Activated CD4-positive, alpha-beta T cell treated with anti-CD3 and anti-CD28 coated beads for 36 hours (primary cell): ENCODE measurements around the gene RPTN. TPM values are rescaled to one million over a fixed set of nuclear protein-coding genes. Genes with fewer than 3 reads are reported as not detected.
A peak's percentile ranks its signal among the peaks of the same experiment; 100 is the strongest.
"Not testable (repeated sequence)": the region's sequence is repeated elsewhere in the genome, so short reads cannot be mapped to it uniquely, and the experiment has no call there.

ENCODE experiments used
- ATAC-seq: fragments of 200-7000 bp; cut with Tn5 transposase; one replicate; pipeline ENCODE4 v1.10.0; 2021; ENCODE audit warnings: mild to moderate bottlenecking, moderate library complexity
- CTCF ChIA-PET: fragments of 350-600 bp; sonication (Branson Sonifier 250); formaldehyde crosslinking; loops from one replicate; lab custom pipeline; 2021; ENCODE audit warnings: antibody characterized with exemption; lab: Charles Lee
- POLR2A ChIA-PET: fragments of 350-600 bp; sonication (Branson Sonifier 250); formaldehyde crosslinking; loops from one replicate; lab custom pipeline; 2021; ENCODE audit warnings: antibody characterized with exemption, inconsistent platforms; lab: Charles Lee
- DNase-seq: peaks from one replicate; pipeline ENCODE4 v3.0.0-alpha.2; 2020
- H3K27ac Mint-ChIP-seq: one replicate; pipeline ENCODE4 v1.8.0; 2021; ENCODE audit warnings: mixed read lengths
- H3K27me3 Mint-ChIP-seq: one replicate; pipeline ENCODE4 v1.8.0; 2021; ENCODE audit warnings: mixed read lengths
- H3K36me3 Mint-ChIP-seq: one replicate; pipeline ENCODE4 v1.8.0; 2021; ENCODE audit warnings: low read depth, mixed read lengths
- H3K4me1 Mint-ChIP-seq: one replicate; pipeline ENCODE4 v1.8.0; 2021; ENCODE audit warnings: mixed read lengths
- H3K4me3 Mint-ChIP-seq: one replicate; pipeline ENCODE4 v1.8.0; 2021; ENCODE audit warnings: mild to moderate bottlenecking, moderate library complexity, mixed read lengths
- H3K9me3 Mint-ChIP-seq: one replicate; pipeline ENCODE4 v1.8.0; 2021; ENCODE audit warnings: low read depth, mixed read lengths
- intact Hi-C, 2 experiments: fragments of 100-400 bp; cut with DNase I in 1 of 2; cut with micrococcal nuclease in 1 of 2; formaldehyde crosslinking; loops; one replicate each; pipeline versions ENCODE4 v1.14.2 to v1.15.1; 2022 to 2024; cut with DNase I, micrococcal nuclease
- total RNA-seq, 2 experiments: library from RNA; stranded (reverse); gene quantifications; one replicate each; pipeline ENCODE4 v1.2.3, GENCODE V29; 2021

The RPTN gene
- total RNA-seq, 2 experiments from 2014 or later, result not detected

GRCh38 chr1:152164517-152165136 lies 5.6 kb upstream of the RPTN start:
- H3K4me3 Mint-ChIP-seq, result no peak overlapping the region
- DNase-seq (no peak), ATAC-seq (no peak)
- no peak overlapping the region for H3K27ac Mint-ChIP-seq
- H3K9me3 Mint-ChIP-seq, result no peaks in the 10 kb centered on the region
- peaks cover 4% of the 10 kb centered on the region for H3K27me3 Mint-ChIP-seq
- peaks cover 7% of the 10 kb centered on the region for H3K4me1 Mint-ChIP-seq
- CTCF ChIA-PET, result interaction anchor here (1.1 to 1.2 kb wide), 3 partner anchors 111 to 294 kb away, joined by 3 read pairs; no protein-coding TSS in a partner anchor
- intact Hi-C loops, result no loop called here
- POLR2A ChIA-PET, result no interaction called here
- no peaks in the 10 kb centered on the region for H3K36me3 Mint-ChIP-seq

DNA sequence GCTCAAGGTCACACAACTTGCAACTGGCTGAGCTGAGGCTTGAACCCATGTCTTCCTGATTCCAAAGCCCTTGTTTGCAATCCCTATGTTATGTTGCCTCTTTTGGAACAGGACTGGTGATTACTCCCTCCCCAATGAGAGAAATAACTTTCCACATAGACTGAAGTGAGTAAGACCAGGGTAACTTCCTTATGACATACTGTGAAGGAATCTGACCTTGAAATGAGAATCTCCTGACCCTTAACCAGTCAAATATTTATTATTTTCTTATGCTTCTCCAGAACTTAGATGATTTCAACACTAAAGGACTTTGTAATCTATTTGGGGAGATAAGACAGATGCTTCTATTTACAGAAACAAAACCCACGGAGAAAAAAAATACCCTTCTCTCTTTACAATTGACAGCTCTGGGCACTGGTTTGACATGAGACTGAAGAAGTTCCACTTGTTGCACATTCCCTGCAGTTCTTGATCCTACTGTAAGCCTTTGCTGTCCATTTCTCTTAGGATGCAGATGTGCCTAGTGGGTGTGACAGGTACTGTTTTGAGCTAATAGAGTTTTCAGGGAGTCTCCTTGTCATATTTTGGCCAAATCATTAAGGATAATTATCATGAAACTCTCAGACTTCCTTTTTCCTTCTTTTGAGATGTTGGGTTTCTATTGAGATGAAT lies 3.9 kb upstream of the RPTN start:
- intact Hi-C loops, result no loop called here
- Mint-ChIP-seq H3K27me3 (peaks cover 4% of the 10 kb centered on the region), H3K4me3 (no peak overlapping the region), H3K36me3 (no peaks in the 10 kb centered on the region), H3K27ac (no peak overlapping the region), H3K9me3 (no peaks in the 10 kb centered on the region), H3K4me1 (peaks cover 7% of the 10 kb centered on the region)
- POLR2A ChIA-PET, result no interaction called here
- ATAC-seq, result no peak
- CTCF ChIA-PET, result interaction anchor here (0.8 to 1.5 kb wide), 4 partner anchors 23 to 295 kb away, joined by 3 to 6 read pairs (median 3); no protein-coding TSS in a partner anchor
- no peak for DNase-seq

DNA sequence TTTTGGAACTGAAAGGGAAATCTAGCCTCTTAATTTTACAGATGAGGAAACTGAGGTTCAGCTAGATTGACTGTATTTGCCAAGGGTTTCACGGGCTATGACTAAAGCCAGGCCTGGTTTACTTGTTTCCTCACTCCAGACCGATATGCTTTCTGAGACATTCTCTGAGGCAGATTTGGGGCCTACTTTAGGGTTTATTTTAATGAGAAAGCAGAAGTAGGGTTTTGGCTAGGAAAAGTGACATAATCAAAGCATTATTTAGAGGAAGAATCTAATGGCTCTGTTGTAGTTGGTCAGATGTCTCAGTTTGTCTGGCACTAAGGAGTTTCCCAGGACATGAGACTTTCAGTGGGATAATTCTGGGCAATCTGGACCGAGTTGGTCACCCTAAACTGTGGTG lies 1.5 kb upstream of the RPTN start:
- DNase-seq (no peak), ATAC-seq (no peak)
- Mint-ChIP-seq H3K36me3 (no peaks in the 10 kb centered on the region), H3K9me3 (no peaks in the 10 kb centered on the region), H3K27ac (no peak overlapping the region), H3K27me3 (peaks cover 4% of the 10 kb centered on the region), H3K4me3 (no peak overlapping the region), H3K4me1 (peaks cover 2% of the 10 kb centered on the region)
- ChIA-PET POLR2A (no interaction called here), CTCF (interaction anchor here (0.9 to 2.3 kb wide), 2 partner anchors 10 to 108 kb away, joined by 3 to 6 read pairs; no protein-coding TSS in a partner anchor)
- intact Hi-C loops, result no loop called here

DNA sequence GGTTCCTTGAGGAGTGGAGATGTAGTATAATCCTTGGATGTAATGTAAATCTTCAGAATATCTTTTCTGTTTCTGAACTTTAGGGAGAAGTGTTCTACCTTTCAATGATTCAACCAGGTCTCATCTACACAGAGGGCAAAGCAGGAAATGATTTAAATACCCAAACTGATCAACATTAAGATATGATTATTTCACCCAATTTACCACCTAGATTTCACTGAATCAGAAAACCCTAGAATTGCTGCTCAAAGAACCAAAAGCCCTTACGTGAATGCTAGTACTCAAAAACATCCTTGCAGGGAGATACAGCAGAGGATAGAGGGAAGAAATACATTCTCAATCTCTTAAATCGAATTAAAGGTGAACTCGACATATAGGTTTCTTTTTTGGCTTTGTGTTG lies 5.0 kb downstream of the RPTN start:
- H3K36me3 Mint-ChIP-seq, result no peaks in the 10 kb centered on the region
- ChIA-PET CTCF (no interaction called here), POLR2A (no interaction called here)
- H3K27ac Mint-ChIP-seq, result no peak overlapping the region
- H3K4me1 Mint-ChIP-seq, result no peaks in the 10 kb centered on the region
- no peak overlapping the region for H3K4me3 Mint-ChIP-seq
- H3K9me3 Mint-ChIP-seq, result no peaks in the 10 kb centered on the region
- ATAC-seq (peak; percentile 26), DNase-seq (no peak)
- H3K27me3 Mint-ChIP-seq, result peaks cover 12% of the 10 kb centered on the region
- intact Hi-C loops, result no loop called here

- ChIA-PET POLR2A (interaction anchor here (0.7 kb wide), 1 partner anchor 9 kb away, joined by 5 read pairs; no protein-coding TSS in a partner anchor), CTCF (interaction anchor here (0.6 to 1.8 kb wide), 7 partner anchors 17 to 310 kb away, joined by 3 to 8 read pairs (median 4); no protein-coding TSS in a partner anchor)
- intact Hi-C loops, result no loop called here
- no peaks in the 10 kb centered on the region for H3K4me1 Mint-ChIP-seq
- DNase-seq (no peak), ATAC-seq (no peak)
- no peaks in the 10 kb centered on the region for H3K36me3 Mint-ChIP-seq
- no peak overlapping the region for H3K27ac Mint-ChIP-seq
- peaks cover 22% of the 10 kb centered on the region for H3K27me3 Mint-ChIP-seq
- no peak overlapping the region for H3K4me3 Mint-ChIP-seq
- peaks cover 12% of the 10 kb centered on the region for H3K9me3 Mint-ChIP-seq
Measured at GRCh38 chr1:152151646-152152045, 7.4 kb downstream of the RPTN start.

DNA sequence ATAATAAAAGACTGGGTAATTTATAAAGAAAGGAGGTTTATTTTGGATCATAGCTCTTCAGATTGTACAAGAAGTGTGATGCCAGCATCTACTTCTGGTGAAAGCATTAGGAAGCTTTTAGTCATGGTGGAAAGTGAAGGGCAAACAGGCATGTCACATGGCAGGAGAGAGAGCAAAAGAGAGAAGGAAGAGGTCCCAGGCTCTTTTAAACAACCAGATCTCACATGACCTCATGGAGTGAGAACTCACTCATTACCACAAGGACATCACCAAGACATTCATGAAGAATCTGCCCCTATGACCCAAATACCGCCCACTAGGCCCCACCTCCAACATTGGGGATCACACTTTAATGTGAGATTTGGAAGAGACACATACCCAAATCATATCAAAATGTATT lies 10.0 kb downstream of the RPTN start:
- peaks cover 29% of the 10 kb centered on the region for H3K27me3 Mint-ChIP-seq
- no peaks in the 10 kb centered on the region for H3K4me1 Mint-ChIP-seq
- intact Hi-C loops, result no loop called here
- ChIA-PET CTCF (interaction anchor here (0.8 to 1.6 kb wide), 6 partner anchors 10 to 292 kb away, joined by 3 to 4 read pairs (median 3); partner anchors contain the start of gene RPTN), POLR2A (no interaction called here)
- no peaks in the 10 kb centered on the region for H3K36me3 Mint-ChIP-seq
- H3K27ac Mint-ChIP-seq, result no peak overlapping the region
- ATAC-seq (no peak), DNase-seq (no peak)
- H3K4me3 Mint-ChIP-seq, result no peak overlapping the region
- H3K9me3 Mint-ChIP-seq, result peaks cover 20% of the 10 kb centered on the region

DNA sequence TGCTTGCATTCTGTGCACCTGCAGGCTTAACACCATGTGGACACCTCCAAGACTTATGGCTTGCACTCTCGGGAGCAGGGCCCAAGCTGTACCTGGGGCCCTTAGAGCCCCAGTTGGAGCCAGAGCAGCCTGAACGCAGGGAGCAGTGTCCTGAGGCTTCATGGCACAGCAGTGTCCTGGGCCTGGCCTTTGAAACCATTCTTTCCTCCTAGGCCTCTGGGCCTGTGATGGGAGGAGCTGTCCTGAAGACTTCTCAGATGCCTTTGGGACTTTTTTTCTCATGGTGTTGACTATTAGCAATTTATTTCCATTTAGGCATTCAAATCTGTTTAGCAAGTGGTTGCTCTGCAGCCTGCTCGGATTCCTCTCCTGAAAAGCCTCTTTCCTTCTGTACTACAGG lies 11.0 kb downstream of the RPTN start:
- Mint-ChIP-seq H3K27me3 (peaks cover 35% of the 10 kb centered on the region), H3K4me1 (peaks cover 8% of the 10 kb centered on the region), H3K4me3 (no peak overlapping the region), H3K27ac (no peak overlapping the region), H3K36me3 (no peaks in the 10 kb centered on the region), H3K9me3 (peaks cover 20% of the 10 kb centered on the region)
- ChIA-PET POLR2A (no interaction called here), CTCF (interaction anchor here (0.6 to 1.0 kb wide), 2 partner anchors 50 to 271 kb away, joined by 3 read pairs; no protein-coding TSS in a partner anchor)
- DNase-seq (no peak), ATAC-seq (no peak)
- intact Hi-C loops, result no loop called here

DNA sequence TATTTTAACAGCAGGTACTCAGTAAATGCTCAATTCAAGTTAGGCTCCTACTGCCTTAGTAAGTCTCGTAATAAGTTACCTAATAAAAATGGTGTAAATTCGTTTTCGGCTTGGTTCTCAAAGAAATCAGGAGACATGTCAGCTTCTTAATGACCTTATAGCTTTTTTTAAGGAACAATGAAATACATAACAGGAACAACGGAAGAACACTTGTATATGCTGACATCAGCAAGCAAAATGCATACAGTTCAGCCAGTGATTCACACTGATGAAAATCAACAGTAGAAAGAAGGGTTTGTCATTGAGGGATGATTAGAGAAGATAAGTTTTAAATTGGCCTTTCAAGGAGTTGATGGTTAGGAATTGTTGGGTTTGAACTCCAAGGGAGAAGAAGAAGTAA lies 13.3 kb downstream of the RPTN start:
- H3K36me3 Mint-ChIP-seq, result no peaks in the 10 kb centered on the region
- H3K27me3 Mint-ChIP-seq, result peaks cover 40% of the 10 kb centered on the region
- POLR2A ChIA-PET, result no interaction called here
- H3K4me1 Mint-ChIP-seq, result peaks cover 11% of the 10 kb centered on the region
- H3K9me3 Mint-ChIP-seq, result peaks cover 20% of the 10 kb centered on the region
- H3K27ac Mint-ChIP-seq, result no peak overlapping the region
- no peak overlapping the region for H3K4me3 Mint-ChIP-seq
- ATAC-seq (no peak), DNase-seq (no peak)
- intact Hi-C loops, result no loop called here
- CTCF ChIA-PET, result no interaction called here

GRCh38 chr1:152144674-152145183 lies 14.3 kb downstream of the RPTN start:
- intact Hi-C loops, result loop anchor here in 1 of 2 experiments (5.0 kb wide), 1 partner anchor 203 kb away; no protein-coding TSS in a partner anchor
- H3K27ac Mint-ChIP-seq, CTCF ChIA-PET, POLR2A ChIA-PET, DNase-seq, H3K4me3 Mint-ChIP-seq, H3K36me3 Mint-ChIP-seq, ATAC-seq: not testable (repeated sequence)
- peaks cover 20% of the 10 kb centered on the region for H3K9me3 Mint-ChIP-seq
- peaks cover 45% of the 10 kb centered on the region for H3K27me3 Mint-ChIP-seq
- peaks cover 11% of the 10 kb centered on the region for H3K4me1 Mint-ChIP-seq

- Mint-ChIP-seq H3K27ac (no peak overlapping the region), H3K9me3 (peaks cover 13% of the 10 kb centered on the region), H3K4me3 (no peak overlapping the region), H3K36me3 (no peaks in the 10 kb centered on the region), H3K27me3 (peaks cover 47% of the 10 kb centered on the region), H3K4me1 (peaks cover 11% of the 10 kb centered on the region)
- ChIA-PET CTCF (interaction anchor here (0.6 to 0.8 kb wide), 2 partner anchors 11 to 108 kb away, joined by 3 to 4 read pairs; no protein-coding TSS in a partner anchor), POLR2A (interaction anchor here (0.6 kb wide), 1 partner anchor 9 kb away, joined by 5 read pairs; no protein-coding TSS in a partner anchor)
- intact Hi-C loops, result loop anchor here (1.0 to 5.0 kb wide), 4 partner anchors 42 to 315 kb away; no protein-coding TSS in a partner anchor
- peak; percentile 98 for ATAC-seq
- DNase-seq, result peak; percentile 62
Measured at GRCh38 chr1:152143150-152143887, 15.7 kb downstream of the RPTN start.
